ENCODE results near the gene BCL6B. TPM values are rescaled to one million over a fixed set of nuclear protein-coding genes. Genes with fewer than 3 reads are reported as not detected.

BCL6B gene
- total and polyA plus RNA-seq, 5 donors: 6.7 to 16.8 (median 9.4) TPM

- 51% methylated on average over 58 of the region's 58 CpGs for WGBS
- Histone ChIP-seq H3K4me1 (ENCODE audit: control insufficient read depth, insufficient read depth, low read length) (no peaks in the 10 kb centered on the region), H3K9me3 (ENCODE audit: control insufficient read depth, low read length) (no peaks in the 10 kb centered on the region), H3K27me3 (ENCODE audit: control insufficient read depth, insufficient read depth) (no peaks in the 10 kb centered on the region), H3K4me3 (ENCODE audit: low read length) (peak overlapping the region; percentile 13), H3K27ac (ENCODE audit: low read length) (no peak overlapping the region)
- intact Hi-C loops (cut with DNase I): no loop called here
- DNase-seq (peak in 1 of 3 donors; percentile 49), ATAC-seq (peak in 1 of 2 donors; percentile 12)
These were observed 26.4 kb upstream of the BCL6B start for GRCh38 chr17:6996256-6997011.

- Histone ChIP-seq H3K27ac (ENCODE audit: low read length) (no peak overlapping the region), H3K9me3 (ENCODE audit: control insufficient read depth, low read length) (no peaks in the 10 kb centered on the region), H3K4me3 (ENCODE audit: low read length) (no peak overlapping the region), H3K4me1 (ENCODE audit: control insufficient read depth, insufficient read depth, low read length) (no peaks in the 10 kb centered on the region), H3K27me3 (ENCODE audit: control insufficient read depth, insufficient read depth) (no peaks in the 10 kb centered on the region)
- WGBS: 92% methylated on average over 8 of the region's 8 CpGs
- intact Hi-C loops (cut with DNase I): no loop called here
- ATAC-seq (no peak), DNase-seq (no peak)
These were observed 25.7 kb upstream of the BCL6B start for GRCh38 chr17:6997171-6997570.

GRCh38 chr17:6998855-6999508 lies 23.9 kb upstream of the BCL6B start:
- ATAC-seq: no peak
- no peak for DNase-seq
- intact Hi-C loops (cut with DNase I): no loop called here
- Histone ChIP-seq H3K27me3 (ENCODE audit: control insufficient read depth, insufficient read depth) (no peaks in the 10 kb centered on the region), H3K4me1 (ENCODE audit: control insufficient read depth, insufficient read depth, low read length) (no peaks in the 10 kb centered on the region), H3K27ac (ENCODE audit: low read length) (no peak overlapping the region), H3K4me3 (ENCODE audit: low read length) (no peak overlapping the region), H3K9me3 (ENCODE audit: control insufficient read depth, low read length) (no peaks in the 10 kb centered on the region)
- WGBS: 84% methylated on average over 11 of the region's 11 CpGs

GRCh38 chr17:7001318-7001961 lies 21.4 kb upstream of the BCL6B start:
- no peak for ATAC-seq
- 70% methylated on average over 10 of the region's 10 CpGs for WGBS
- Histone ChIP-seq H3K27me3 (ENCODE audit: control insufficient read depth, insufficient read depth) (no peaks in the 10 kb centered on the region), H3K4me3 (ENCODE audit: low read length) (no peak overlapping the region), H3K9me3 (ENCODE audit: control insufficient read depth, low read length) (no peaks in the 10 kb centered on the region), H3K27ac (ENCODE audit: low read length) (no peak overlapping the region), H3K4me1 (ENCODE audit: control insufficient read depth, insufficient read depth, low read length) (no peaks in the 10 kb centered on the region)
- intact Hi-C loops (cut with DNase I): loop anchor here in 3 of 4 donors (5.0 to 10.0 kb wide), 2 partner anchors 89 to 337 kb away; no protein-coding TSS in a partner anchor
- peak in 2 of 3 donors; percentile 66 to 71 for DNase-seq

- DNase-seq: no peak
- Histone ChIP-seq H3K27ac (ENCODE audit: low read length) (no peak overlapping the region), H3K4me1 (ENCODE audit: control insufficient read depth, insufficient read depth, low read length) (no peaks in the 10 kb centered on the region), H3K27me3 (ENCODE audit: control insufficient read depth, insufficient read depth) (no peaks in the 10 kb centered on the region), H3K4me3 (ENCODE audit: low read length) (no peak overlapping the region), H3K9me3 (ENCODE audit: control insufficient read depth, low read length) (no peaks in the 10 kb centered on the region)
- 93% methylated on average over 6 of the region's 6 CpGs for WGBS
- ATAC-seq: no peak
- intact Hi-C loops (cut with DNase I): loop anchor here in 3 of 4 donors (5.0 to 10.0 kb wide), 2 partner anchors 90 to 338 kb away; no protein-coding TSS in a partner anchor
These were observed 20.4 kb upstream of the BCL6B start for GRCh38 chr17:7002288-7003047.

GRCh38 chr17:7003745-7004144 lies 19.1 kb upstream of the BCL6B start:
- no peaks in the 10 kb centered on the region for H3K9me3 ChIP-seq (ENCODE audit: control insufficient read depth, low read length)
- H3K27me3 ChIP-seq (ENCODE audit: control insufficient read depth, insufficient read depth): no peaks in the 10 kb centered on the region
- 96% methylated on average over 2 of the region's 2 CpGs for WGBS
- no peak overlapping the region for H3K27ac ChIP-seq (ENCODE audit: low read length)
- H3K4me1 ChIP-seq (ENCODE audit: control insufficient read depth, insufficient read depth, low read length): no peaks in the 10 kb centered on the region
- ATAC-seq (no peak), DNase-seq (no peak)
- no peak overlapping the region for H3K4me3 ChIP-seq (ENCODE audit: low read length)
- intact Hi-C loops (cut with DNase I): loop anchor here in 3 of 4 donors (5.0 to 10.0 kb wide), 2 partner anchors 91 to 339 kb away; no protein-coding TSS in a partner anchor

- 93% methylated on average over 2 of the region's 2 CpGs for WGBS
- H3K27ac ChIP-seq (ENCODE audit: low read length): no peak overlapping the region
- no peaks in the 10 kb centered on the region for H3K9me3 ChIP-seq (ENCODE audit: control insufficient read depth, low read length)
- intact Hi-C loops (cut with DNase I): loop anchor here (5.0 to 10.0 kb wide), 2 partner anchors 92 to 340 kb away; no protein-coding TSS in a partner anchor
- no peaks in the 10 kb centered on the region for H3K27me3 ChIP-seq (ENCODE audit: control insufficient read depth, insufficient read depth)
- peak; percentile 61 to 70 for ATAC-seq
- H3K4me1 ChIP-seq (ENCODE audit: control insufficient read depth, insufficient read depth, low read length): no peaks in the 10 kb centered on the region
- H3K4me3 ChIP-seq (ENCODE audit: low read length): no peak overlapping the region
- DNase-seq: peak in 1 of 3 donors; percentile 62
These were observed 18.2 kb upstream of the BCL6B start for GRCh38 chr17:7004398-7005253.

- Histone ChIP-seq H3K4me1 (ENCODE audit: control insufficient read depth, insufficient read depth, low read length) (no peaks in the 10 kb centered on the region), H3K4me3 (ENCODE audit: low read length) (no peak overlapping the region), H3K9me3 (ENCODE audit: control insufficient read depth, low read length) (no peaks in the 10 kb centered on the region), H3K27me3 (ENCODE audit: control insufficient read depth, insufficient read depth) (no peaks in the 10 kb centered on the region), H3K27ac (ENCODE audit: low read length) (no peak overlapping the region)
- peak in 1 of 2 donors; percentile 12 for ATAC-seq
- 90% methylated on average over 6 of the region's 7 CpGs for WGBS
- intact Hi-C loops (cut with DNase I): loop anchor here in 2 of 4 donors (5.0 to 10.0 kb wide), 2 partner anchors 93 to 341 kb away; no protein-coding TSS in a partner anchor
- DNase-seq: peak in 1 of 3 donors; percentile 55
These were observed 17.1 kb upstream of the BCL6B start for GRCh38 chr17:7005716-7006115.

- Histone ChIP-seq H3K27ac (ENCODE audit: low read length) (no peak overlapping the region), H3K4me3 (ENCODE audit: low read length) (no peak overlapping the region), H3K9me3 (ENCODE audit: control insufficient read depth, low read length) (no peaks in the 10 kb centered on the region), H3K4me1 (ENCODE audit: control insufficient read depth, insufficient read depth, low read length) (no peaks in the 10 kb centered on the region), H3K27me3 (ENCODE audit: control insufficient read depth, insufficient read depth) (no peaks in the 10 kb centered on the region)
- 83% methylated on average over 2 of the region's 2 CpGs for WGBS
- intact Hi-C loops (cut with DNase I): loop anchor here in 2 of 4 donors (5.0 to 10.0 kb wide), 2 partner anchors 95 to 342 kb away; no protein-coding TSS in a partner anchor
- DNase-seq (no peak), ATAC-seq (no peak)
These were observed 15.7 kb upstream of the BCL6B start for GRCh38 chr17:7007143-7007542.

GRCh38 chr17:7010523-7010922 lies 12.3 kb upstream of the BCL6B start:
- Histone ChIP-seq H3K4me1 (ENCODE audit: control insufficient read depth, insufficient read depth, low read length) (peaks cover 3% of the 10 kb centered on the region), H3K27me3 (ENCODE audit: control insufficient read depth, insufficient read depth) (no peaks in the 10 kb centered on the region), H3K9me3 (ENCODE audit: control insufficient read depth, low read length) (no peaks in the 10 kb centered on the region), H3K4me3 (ENCODE audit: low read length) (no peak overlapping the region), H3K27ac (ENCODE audit: low read length) (no peak overlapping the region)
- 87% methylated on average over 2 of the region's 2 CpGs for WGBS
- DNase-seq (no peak), ATAC-seq (no peak)
- intact Hi-C loops (cut with DNase I): no loop called here
